Neural cell (in vitro differentiated cells): ENCODE measurements around the gene PLS1.
"Not testable (repeated sequence)": the region's sequence is repeated elsewhere in the genome, so short reads cannot be mapped to it uniquely, and the experiment has no call there.

Source experiments
- CTCF ChIP-seq: fragments of 450-650 bp; IDR thresholded peaks from 2 replicates; pipeline ENCODE4 v1.5.1; 2014; ENCODE audit warnings: antibody characterized with exemption, mild to moderate bottlenecking, moderate library complexity; ENCODE audit not compliant: poor library complexity, severe bottlenecking
- EZH2 ChIP-seq: fragments of 200-600, 300-800 bp; shearing (Covaris generic), sonication (generic); IDR thresholded peaks from 2 replicates; pipeline ENCODE4 v1.6.1; 2014; ENCODE audit warnings: antibody characterized with exemption, low read length, borderline replicate concordance, mild to moderate bottlenecking; ENCODE audit not compliant: insufficient read depth, poor library complexity, severe bottlenecking
- REST ChIP-seq: IDR thresholded peaks from 2 replicates; pipeline ENCODE4 v1.6.1; 2012; ENCODE audit warnings: borderline replicate concordance

GRCh38 chr3:142750531-142750930, 154.3 kb downstream of the PLS1 start:
- TF ChIP-seq CTCF, REST, EZH2: not testable (repeated sequence)
